Measurements from ENCODE around the gene IMMP2L.

The IMMP2L gene

DNA sequence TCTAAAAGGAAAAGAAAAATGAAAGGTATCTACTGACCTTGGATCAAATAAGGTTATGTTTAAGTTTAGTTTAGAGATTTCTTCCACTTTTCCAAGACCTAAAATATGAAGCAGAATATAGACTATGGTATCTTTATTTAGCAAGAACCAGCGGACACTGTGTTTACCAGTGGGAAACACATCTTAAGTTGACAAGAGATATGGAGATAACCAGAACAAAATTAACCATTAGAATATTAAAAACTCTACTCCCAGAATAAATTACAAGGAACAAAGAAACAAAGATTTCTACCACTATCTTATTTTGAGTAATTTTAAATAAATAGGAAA, 86.9 kb downstream of the IMMP2L start:
- H3K4me3 ChIP-seq (ENCODE audit: low read length, poor library complexity, severe bottlenecking): no peak overlapping the region
- no peak overlapping the region for H3K9ac ChIP-seq (ENCODE audit: low read depth, low read length, poor library complexity, severe bottlenecking)
- no peaks in the 10 kb centered on the region for H3F3A ChIP-seq (ENCODE audit: low read depth)
- TF ChIP-seq, protein P1, sequence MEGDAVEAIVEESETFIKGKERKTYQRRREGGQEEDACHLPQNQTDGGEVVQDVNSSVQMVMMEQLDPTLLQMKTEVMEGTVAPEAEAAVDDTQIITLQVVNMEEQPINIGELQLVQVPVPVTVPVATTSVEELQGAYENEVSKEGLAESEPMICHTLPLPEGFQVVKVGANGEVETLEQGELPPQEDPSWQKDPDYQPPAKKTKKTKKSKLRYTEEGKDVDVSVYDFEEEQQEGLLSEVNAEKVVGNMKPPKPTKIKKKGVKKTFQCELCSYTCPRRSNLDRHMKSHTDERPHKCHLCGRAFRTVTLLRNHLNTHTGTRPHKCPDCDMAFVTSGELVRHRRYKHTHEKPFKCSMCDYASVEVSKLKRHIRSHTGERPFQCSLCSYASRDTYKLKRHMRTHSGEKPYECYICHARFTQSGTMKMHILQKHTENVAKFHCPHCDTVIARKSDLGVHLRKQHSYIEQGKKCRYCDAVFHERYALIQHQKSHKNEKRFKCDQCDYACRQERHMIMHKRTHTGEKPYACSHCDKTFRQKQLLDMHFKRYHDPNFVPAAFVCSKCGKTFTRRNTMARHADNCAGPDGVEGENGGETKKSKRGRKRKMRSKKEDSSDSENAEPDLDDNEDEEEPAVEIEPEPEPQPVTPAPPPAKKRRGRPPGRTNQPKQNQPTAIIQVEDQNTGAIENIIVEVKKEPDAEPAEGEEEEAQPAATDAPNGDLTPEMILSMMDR (conservative IDR thresholded peaks at IDR 0.05; ENCODE audit: low read length): no peak
- no peak for TF ChIP-seq EZH2phosphoT487 (IDR thresholded peaks at IDR 0.05; ENCODE audit: borderline replicate concordance)
- no peaks in the 10 kb centered on the region for H3K9me2 ChIP-seq (replicated peaks; ENCODE audit: low read depth, low read length)
- H4K20me1 ChIP-seq (ENCODE audit: insufficient read depth, low read length, poor library complexity, severe bottlenecking): no peaks in the 10 kb centered on the region
- H3K4me2 ChIP-seq (ENCODE audit: low read depth, low read length, poor library complexity, severe bottlenecking): no peak overlapping the region
- no peaks in the 10 kb centered on the region for H3K27me3 ChIP-seq (ENCODE audit: insufficient read depth, low read length, poor library complexity, severe bottlenecking)
- no peaks in the 10 kb centered on the region for H3K36me3 ChIP-seq (ENCODE audit: insufficient read depth, low read length)
- H3K9me3 ChIP-seq (ENCODE audit: insufficient read depth, low read depth, low read length): peaks cover 6% of the 10 kb centered on the region; the same call in 1 of the 2 replicates
- H2AFZ ChIP-seq (ENCODE audit: low read length): no peak overlapping the region
- no peaks in the 10 kb centered on the region for H3K79me2 ChIP-seq (ENCODE audit: insufficient read depth, low read length)
- no peaks in the 10 kb centered on the region for H3K4me1 ChIP-seq (ENCODE audit: insufficient read depth, low read length, poor library complexity, severe bottlenecking)

DNA sequence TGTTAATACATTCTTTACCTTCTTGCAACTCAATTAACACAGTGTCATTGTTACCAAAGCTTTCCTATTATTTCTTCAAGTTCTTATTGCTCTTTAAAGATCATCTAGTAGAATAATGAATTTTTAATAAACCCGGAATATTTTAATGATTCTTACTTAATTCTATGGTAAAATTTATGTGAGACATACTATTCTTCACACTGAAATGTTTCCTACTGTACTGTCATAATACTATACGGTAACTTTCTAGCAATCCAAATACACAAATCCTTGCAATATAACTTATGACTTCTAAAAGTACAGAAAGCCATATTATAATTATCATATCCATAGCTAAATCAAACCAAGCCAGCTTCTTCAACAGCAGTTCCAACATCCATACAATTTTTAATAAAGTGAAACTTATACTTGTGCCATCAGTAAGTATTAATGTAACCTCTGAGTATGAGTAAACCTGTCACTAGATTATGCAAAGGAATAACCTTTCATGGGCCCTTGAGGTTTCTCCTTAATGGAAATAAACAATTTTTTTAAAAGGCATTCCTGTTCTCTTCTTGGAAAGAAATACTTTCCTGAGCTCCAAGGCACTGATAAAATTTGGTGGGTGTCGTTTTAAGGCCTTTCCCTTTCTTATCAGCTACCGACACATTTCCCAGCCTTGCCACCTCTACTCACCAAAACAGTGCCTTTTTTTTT, 87.4 kb downstream of the IMMP2L start:
- no peaks in the 10 kb centered on the region for H3K27me3 ChIP-seq (ENCODE audit: insufficient read depth, low read length, poor library complexity, severe bottlenecking)
- no peaks in the 10 kb centered on the region for H3K9me2 ChIP-seq (replicated peaks; ENCODE audit: low read depth, low read length)
- no peak overlapping the region for H3K4me3 ChIP-seq (ENCODE audit: low read length, poor library complexity, severe bottlenecking)
- H2AFZ ChIP-seq (ENCODE audit: low read length): no peak overlapping the region
- H3F3A ChIP-seq (ENCODE audit: low read depth): no peaks in the 10 kb centered on the region
- H3K79me2 ChIP-seq (ENCODE audit: insufficient read depth, low read length): no peaks in the 10 kb centered on the region
- TF ChIP-seq, protein P1 (conservative IDR thresholded peaks at IDR 0.05; ENCODE audit: low read length): no peak
- no peak for TF ChIP-seq EZH2phosphoT487 (IDR thresholded peaks at IDR 0.05; ENCODE audit: borderline replicate concordance)
- no peak overlapping the region for H3K9ac ChIP-seq (ENCODE audit: low read depth, low read length, poor library complexity, severe bottlenecking)
- H4K20me1 ChIP-seq (ENCODE audit: insufficient read depth, low read length, poor library complexity, severe bottlenecking): no peaks in the 10 kb centered on the region
- H3K4me2 ChIP-seq (ENCODE audit: low read depth, low read length, poor library complexity, severe bottlenecking): no peak overlapping the region
- no peaks in the 10 kb centered on the region for H3K4me1 ChIP-seq (ENCODE audit: insufficient read depth, low read length, poor library complexity, severe bottlenecking)
- peaks cover 6% of the 10 kb centered on the region; the same call in 1 of the 2 replicates for H3K9me3 ChIP-seq (ENCODE audit: insufficient read depth, low read depth, low read length)
- no peaks in the 10 kb centered on the region for H3K36me3 ChIP-seq (ENCODE audit: insufficient read depth, low read length)

DNA sequence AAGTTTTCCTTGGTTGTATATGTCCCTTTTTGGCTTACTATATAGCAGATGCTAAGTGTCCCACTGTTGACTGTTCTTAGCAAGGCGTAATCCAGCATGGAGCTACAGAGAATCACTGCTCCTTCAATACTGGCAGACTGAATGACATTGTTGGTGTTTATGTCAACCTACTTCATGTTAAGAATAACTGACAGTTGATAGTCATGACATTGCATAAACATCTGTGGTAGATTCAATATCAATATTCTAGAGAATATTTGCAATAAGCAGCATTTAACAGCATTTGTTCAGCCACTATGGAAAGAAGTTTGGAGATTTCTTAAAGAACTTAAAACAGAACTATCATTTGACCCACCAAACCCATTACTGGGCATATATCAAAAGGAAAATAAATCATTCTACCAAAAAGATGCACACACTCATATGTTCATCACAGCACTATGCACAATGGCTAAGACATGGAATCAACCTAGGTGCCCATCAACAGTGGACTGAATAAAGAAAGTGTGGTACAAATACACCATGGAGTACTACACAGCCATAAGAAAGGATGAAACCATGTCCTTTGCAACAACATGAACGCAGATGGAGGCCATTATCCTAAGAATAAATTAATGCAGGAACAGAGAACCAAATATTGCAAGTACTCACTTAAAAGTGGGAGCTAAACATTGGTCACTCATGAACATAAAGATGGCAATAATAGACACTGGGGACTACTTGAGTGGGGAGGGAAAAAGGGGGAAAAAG, 88.7 kb downstream of the IMMP2L start:
- Histone ChIP-seq H3K4me3 (ENCODE audit: low read length, poor library complexity, severe bottlenecking) (no peak overlapping the region), H3F3A (ENCODE audit: low read depth) (no peaks in the 10 kb centered on the region), H4K20me1 (ENCODE audit: insufficient read depth, low read length, poor library complexity, severe bottlenecking) (no peaks in the 10 kb centered on the region), H3K4me1 (ENCODE audit: insufficient read depth, low read length, poor library complexity, severe bottlenecking) (no peaks in the 10 kb centered on the region), H3K9me2 (replicated peaks; ENCODE audit: low read depth, low read length) (no peaks in the 10 kb centered on the region), H3K27me3 (ENCODE audit: insufficient read depth, low read length, poor library complexity, severe bottlenecking) (no peaks in the 10 kb centered on the region), H3K9me3 (ENCODE audit: insufficient read depth, low read depth, low read length) (peaks cover 6% of the 10 kb centered on the region; the same call in 1 of the 2 replicates), H3K79me2 (ENCODE audit: insufficient read depth, low read length) (no peaks in the 10 kb centered on the region), H2AFZ (ENCODE audit: low read length) (no peak overlapping the region), H3K36me3 (ENCODE audit: insufficient read depth, low read length) (no peaks in the 10 kb centered on the region), H3K9ac (ENCODE audit: low read depth, low read length, poor library complexity, severe bottlenecking) (no peak overlapping the region), H3K4me2 (ENCODE audit: low read depth, low read length, poor library complexity, severe bottlenecking) (no peak overlapping the region)
- TF ChIP-seq, protein P1 (conservative IDR thresholded peaks at IDR 0.05; ENCODE audit: low read length): no peak
- TF ChIP-seq EZH2phosphoT487 (IDR thresholded peaks at IDR 0.05; ENCODE audit: borderline replicate concordance): no peak

Measured in Loucy (cell line).